ENCODE measurements around the gene PRELID1.
"Not testable (repeated sequence)": the region's sequence is repeated elsewhere in the genome, so short reads cannot be mapped to it uniquely, and the experiment has no call there.

Gene PRELID1

GRCh38 chr5:177302354-177303110 lies 1.1 kb upstream of the PRELID1 start:
- peak overlapping the region; percentile 84 for H2AFZ ChIP-seq (ENCODE audit: low read depth, low read length)
- peak overlapping the region; percentile 68 for H3K4me3 ChIP-seq (ENCODE audit: low read length)
- no peaks in the 10 kb centered on the region for H3K9me3 ChIP-seq (ENCODE audit: low read length)
- H3K4me1 ChIP-seq (ENCODE audit: insufficient read depth, low read length), result peaks cover 19% of the 10 kb centered on the region
- H3K36me3 ChIP-seq (ENCODE audit: insufficient read depth, low read length), result peaks cover 38% of the 10 kb centered on the region
- H3K27me3 ChIP-seq (ENCODE audit: insufficient read depth, low read length), result no peaks in the 10 kb centered on the region

DNA sequence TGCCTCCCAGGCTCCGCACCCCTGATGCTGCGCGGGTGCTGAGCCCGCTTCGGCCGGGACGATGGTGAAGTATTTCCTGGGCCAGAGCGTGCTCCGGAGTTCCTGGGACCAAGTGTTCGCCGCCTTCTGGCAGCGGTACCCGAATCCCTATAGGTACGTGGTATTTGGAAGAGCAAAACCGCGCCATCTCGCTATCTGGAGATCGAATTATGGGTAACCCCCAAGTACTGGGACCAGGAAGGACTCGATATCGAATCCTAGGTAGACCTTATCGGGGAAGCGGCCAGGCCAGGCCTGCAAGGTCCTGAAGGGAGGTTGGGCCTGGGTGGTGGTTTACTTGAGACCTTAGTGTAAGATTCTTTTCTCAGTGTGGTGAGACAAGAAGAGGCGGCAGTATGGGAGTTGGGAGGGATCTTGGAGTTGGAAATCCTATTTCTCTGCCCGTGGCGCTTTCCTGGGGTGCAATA lies 359 bp downstream of the PRELID1 start:
- no peaks in the 10 kb centered on the region for H3K27me3 ChIP-seq (ENCODE audit: insufficient read depth, low read length)
- peaks cover 46% of the 10 kb centered on the region for H3K36me3 ChIP-seq (ENCODE audit: insufficient read depth, low read length)
- H3K4me1 ChIP-seq (ENCODE audit: insufficient read depth, low read length), result peaks cover 19% of the 10 kb centered on the region
- H2AFZ ChIP-seq (ENCODE audit: low read depth, low read length), result peak overlapping the region; percentile 84
- H3K9me3 ChIP-seq (ENCODE audit: low read length), result no peaks in the 10 kb centered on the region
- H3K4me3 ChIP-seq (ENCODE audit: low read length), result peak overlapping the region; percentile 68

DNA sequence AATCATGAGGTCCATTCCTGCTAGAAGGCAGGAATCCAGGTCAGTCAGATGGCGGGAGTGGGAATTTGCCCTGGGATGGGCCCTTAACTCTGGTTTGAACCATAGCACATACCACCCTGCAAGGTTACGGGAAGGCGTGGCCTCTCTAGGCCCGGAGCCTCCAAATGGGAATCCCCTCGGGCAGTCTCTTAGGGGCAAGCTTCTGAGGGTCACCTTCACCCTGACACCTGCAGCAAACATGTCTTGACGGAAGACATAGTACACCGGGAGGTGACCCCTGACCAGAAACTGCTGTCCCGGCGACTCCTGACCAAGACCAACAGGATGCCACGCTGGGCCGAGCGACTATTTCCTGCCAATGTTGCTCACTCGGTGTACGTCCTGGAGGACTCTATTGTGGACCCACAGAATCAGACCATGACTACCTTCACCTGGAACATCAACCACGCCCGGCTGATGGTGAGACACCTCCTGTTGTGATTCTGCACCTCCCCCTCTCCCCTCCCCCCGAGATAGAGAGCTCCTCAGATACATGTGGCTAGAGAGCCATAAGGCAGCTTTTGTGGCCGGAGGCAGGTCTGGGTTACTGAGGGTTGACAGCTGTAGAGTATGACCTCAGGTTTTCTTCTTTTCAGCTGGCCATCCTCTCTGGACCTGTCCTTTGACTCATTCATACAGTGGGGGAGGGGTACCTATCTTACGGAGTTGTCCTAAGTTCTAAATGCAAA lies 957 bp downstream of the PRELID1 start:
- H3K27me3 ChIP-seq (ENCODE audit: insufficient read depth, low read length), result no peaks in the 10 kb centered on the region
- peaks cover 52% of the 10 kb centered on the region for H3K36me3 ChIP-seq (ENCODE audit: insufficient read depth, low read length)
- H3K4me1 ChIP-seq (ENCODE audit: insufficient read depth, low read length), result peaks cover 19% of the 10 kb centered on the region
- H3K9me3 ChIP-seq (ENCODE audit: low read length), result no peaks in the 10 kb centered on the region
- H3K4me3 ChIP-seq (ENCODE audit: low read length), result peak overlapping the region; percentile 68
- no peak overlapping the region for H2AFZ ChIP-seq (ENCODE audit: low read depth, low read length)

GRCh38 chr5:177306103-177306640 lies 2.6 kb downstream of the PRELID1 start:
- Histone ChIP-seq H3K36me3 (ENCODE audit: insufficient read depth, low read length) (peaks cover 49% of the 10 kb centered on the region), H3K4me1 (ENCODE audit: insufficient read depth, low read length) (peaks cover 32% of the 10 kb centered on the region)
- H3K27me3 ChIP-seq (ENCODE audit: insufficient read depth, low read length); H3K9me3 ChIP-seq (ENCODE audit: low read length); H3K4me3 ChIP-seq (ENCODE audit: low read length); H2AFZ ChIP-seq (ENCODE audit: low read depth, low read length): not testable (repeated sequence)

GRCh38 chr5:177306674-177307543 lies 3.3 kb downstream of the PRELID1 start:
- Histone ChIP-seq H2AFZ (ENCODE audit: low read depth, low read length) (no peak overlapping the region), H3K27me3 (ENCODE audit: insufficient read depth, low read length) (no peaks in the 10 kb centered on the region), H3K4me3 (ENCODE audit: low read length) (no peak overlapping the region), H3K4me1 (ENCODE audit: insufficient read depth, low read length) (peaks cover 35% of the 10 kb centered on the region), H3K9me3 (ENCODE audit: low read length) (no peaks in the 10 kb centered on the region), H3K36me3 (ENCODE audit: insufficient read depth, low read length) (peaks cover 42% of the 10 kb centered on the region)

GRCh38 chr5:177307544-177308363 lies 4.2 kb downstream of the PRELID1 start:
- no peak overlapping the region for H3K4me3 ChIP-seq (ENCODE audit: low read length)
- no peak overlapping the region for H2AFZ ChIP-seq (ENCODE audit: low read depth, low read length)
- H3K4me1 ChIP-seq (ENCODE audit: insufficient read depth, low read length), result peaks cover 32% of the 10 kb centered on the region
- H3K9me3 ChIP-seq (ENCODE audit: low read length), result no peaks in the 10 kb centered on the region
- H3K27me3 ChIP-seq (ENCODE audit: insufficient read depth, low read length), result no peaks in the 10 kb centered on the region
- H3K36me3 ChIP-seq (ENCODE audit: insufficient read depth, low read length), result peaks cover 38% of the 10 kb centered on the region

GRCh38 chr5:177308740-177309139 lies 5.1 kb downstream of the PRELID1 start:
- peaks cover 34% of the 10 kb centered on the region for H3K4me1 ChIP-seq (ENCODE audit: insufficient read depth, low read length)
- no peaks in the 10 kb centered on the region for H3K27me3 ChIP-seq (ENCODE audit: insufficient read depth, low read length)

GRCh38 chr5:177309351-177310191 lies 6.0 kb downstream of the PRELID1 start:
- Histone ChIP-seq H3K4me3 (ENCODE audit: low read length) (peak overlapping the region; percentile 68), H3K27me3 (ENCODE audit: insufficient read depth, low read length) (no peaks in the 10 kb centered on the region), H2AFZ (ENCODE audit: low read depth, low read length) (no peak overlapping the region), H3K36me3 (ENCODE audit: insufficient read depth, low read length) (peaks cover 38% of the 10 kb centered on the region), H3K9me3 (ENCODE audit: low read length) (no peaks in the 10 kb centered on the region), H3K4me1 (ENCODE audit: insufficient read depth, low read length) (peaks cover 28% of the 10 kb centered on the region)

More at GRCh38 chr5:177308740-177309139, 5.1 kb downstream of the PRELID1 start:
- Histone ChIP-seq H2AFZ (ENCODE audit: low read depth, low read length) (no peak overlapping the region), H3K4me3 (ENCODE audit: low read length) (no peak overlapping the region), H3K36me3 (ENCODE audit: insufficient read depth, low read length) (peaks cover 38% of the 10 kb centered on the region), H3K9me3 (ENCODE audit: low read length) (no peaks in the 10 kb centered on the region)

DNA sequence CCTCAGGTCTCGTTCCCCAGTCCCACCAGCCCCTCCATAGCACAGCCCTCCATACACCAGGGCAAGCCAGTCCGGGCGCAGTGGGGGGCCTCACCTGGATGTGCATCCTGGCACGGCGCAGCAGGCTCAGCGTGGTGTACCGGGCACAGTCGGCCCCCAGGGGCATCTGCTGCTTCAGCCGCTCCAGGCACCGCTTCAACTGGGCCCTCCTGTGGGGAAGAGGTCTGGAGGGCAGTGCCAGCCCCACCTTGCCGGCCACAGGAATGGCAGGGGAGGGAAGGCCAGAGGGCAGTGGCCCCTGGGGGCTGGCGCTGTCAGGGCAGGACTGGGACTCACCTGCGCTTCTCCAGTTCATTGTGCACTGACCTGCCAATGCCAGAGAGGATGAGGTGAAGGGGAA lies 6.7 kb downstream of the PRELID1 start:
- H3K36me3 ChIP-seq (ENCODE audit: insufficient read depth, low read length), result peaks cover 34% of the 10 kb centered on the region
- H2AFZ ChIP-seq (ENCODE audit: low read depth, low read length), result no peak overlapping the region
- H3K4me1 ChIP-seq (ENCODE audit: insufficient read depth, low read length), result peaks cover 22% of the 10 kb centered on the region
- H3K27me3 ChIP-seq (ENCODE audit: insufficient read depth, low read length), result no peaks in the 10 kb centered on the region
- H3K9me3 ChIP-seq (ENCODE audit: low read length), result no peaks in the 10 kb centered on the region
- H3K4me3 ChIP-seq (ENCODE audit: low read length), result peak overlapping the region; percentile 68

DNA sequence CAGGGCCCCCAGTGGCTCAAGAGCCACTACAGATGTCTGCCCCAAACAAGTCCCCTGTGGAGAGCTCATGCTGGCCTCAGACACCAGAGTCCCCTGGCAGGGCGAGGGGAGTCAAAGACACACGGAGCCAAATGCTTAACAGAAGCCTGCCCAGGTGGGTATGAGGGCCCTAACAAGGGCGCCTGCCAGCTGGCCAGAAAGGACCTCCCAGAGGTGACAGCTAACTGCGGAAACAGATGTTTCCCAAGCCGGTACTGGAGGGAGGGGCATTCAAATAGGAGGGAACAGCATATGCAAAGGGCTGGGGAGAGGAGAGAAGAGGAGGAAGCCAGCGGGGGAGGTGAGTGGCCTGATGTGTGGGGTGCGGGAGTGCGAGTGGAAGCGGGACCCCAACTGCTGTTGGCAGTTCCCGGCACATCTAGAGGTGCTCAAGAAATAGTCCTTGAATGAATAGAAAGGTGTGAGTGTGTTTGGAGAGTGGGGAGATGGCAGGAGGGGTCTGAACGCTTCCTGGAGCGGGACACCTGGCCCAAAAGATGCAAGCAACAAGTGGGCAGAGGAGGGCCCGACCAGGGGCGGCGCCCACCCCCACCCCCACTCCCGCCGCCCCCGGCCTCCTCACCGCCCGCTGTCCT lies 7.3 kb downstream of the PRELID1 start:
- Histone ChIP-seq H3K4me1 (ENCODE audit: insufficient read depth, low read length) (peaks cover 22% of the 10 kb centered on the region), H3K9me3 (ENCODE audit: low read length) (no peaks in the 10 kb centered on the region), H3K4me3 (ENCODE audit: low read length) (peak overlapping the region; percentile 68), H3K36me3 (ENCODE audit: insufficient read depth, low read length) (peaks cover 28% of the 10 kb centered on the region), H3K27me3 (ENCODE audit: insufficient read depth, low read length) (no peaks in the 10 kb centered on the region), H2AFZ (ENCODE audit: low read depth, low read length) (no peak overlapping the region)

- H3K4me3 ChIP-seq (ENCODE audit: low read length), result peak overlapping the region; percentile 68
- H3K27me3 ChIP-seq (ENCODE audit: insufficient read depth, low read length), result no peaks in the 10 kb centered on the region
- no peaks in the 10 kb centered on the region for H3K9me3 ChIP-seq (ENCODE audit: low read length)
- peak overlapping the region; percentile 77 for H2AFZ ChIP-seq (ENCODE audit: low read depth, low read length)
- peaks cover 22% of the 10 kb centered on the region for H3K4me1 ChIP-seq (ENCODE audit: insufficient read depth, low read length)
- peaks cover 23% of the 10 kb centered on the region for H3K36me3 ChIP-seq (ENCODE audit: insufficient read depth, low read length)
These were observed 7.8 kb downstream of the PRELID1 start for GRCh38 chr5:177311392-177311722.

Data from neuron (in vitro differentiated cells).